HL-60 (cell line): Measurements from ENCODE around the gene RGS6.

Source experiments
- DNase-seq, 2 experiments: peaks; one replicate each; pipeline ENCODE4 v3.0.0-alpha.2; 2010 to 2020; ENCODE audit warnings: low read depth in 1 of 2, low spot score in 1 of 2
- H3K27ac ChIP-seq: fragments of 250-450 bp; sonication (Bioruptor Pico); replicated peaks from 2 replicates; pipeline ENCODE4 v1.5.1; 2020; ENCODE audit warnings: mild to moderate bottlenecking, moderate library complexity
- H3K27me3 ChIP-seq: fragments of 250-450 bp; sonication (Bioruptor Pico); 2 replicates; pipeline ENCODE4 v1.5.1; 2021; ENCODE audit warnings: mild to moderate bottlenecking, moderate library complexity; ENCODE audit not compliant: insufficient read depth, poor library complexity, severe bottlenecking
- H3K4me3 ChIP-seq: replicated peaks from 2 replicates; pipeline ENCODE4 v1.5.1; 2011; ENCODE audit warnings: mild to moderate bottlenecking, control low read depth, low read length; ENCODE audit not compliant: insufficient read depth
- CTCF ChIP-seq: IDR thresholded peaks from one replicate; pipeline ENCODE4 v1.5.1; 2011; ENCODE audit warnings: low read length, control low read depth, inconsistent platforms; ENCODE audit not compliant: insufficient read depth
- GABPA ChIP-seq: IDR thresholded peaks from 2 replicates; pipeline ENCODE4 v1.6.1; 2012; ENCODE audit warnings: low read depth
- POLR2AphosphoS5 ChIP-seq: IDR thresholded peaks from 2 replicates; pipeline ENCODE4 v1.6.1; 2012; ENCODE audit warnings: low read depth
- SPI1 ChIP-seq: IDR thresholded peaks from 2 replicates; pipeline ENCODE4 v1.6.1; 2012; ENCODE audit warnings: low read depth, mild to moderate bottlenecking, borderline replicate concordance
- TF ChIP-seq, protein P1 (sequence below): IDR thresholded peaks from 2 replicates; pipeline ENCODE4 v1.6.1; 2012; ENCODE audit warnings: low read depth; ENCODE audit not compliant: insufficient replicate concordance

RGS6 gene

DNA sequence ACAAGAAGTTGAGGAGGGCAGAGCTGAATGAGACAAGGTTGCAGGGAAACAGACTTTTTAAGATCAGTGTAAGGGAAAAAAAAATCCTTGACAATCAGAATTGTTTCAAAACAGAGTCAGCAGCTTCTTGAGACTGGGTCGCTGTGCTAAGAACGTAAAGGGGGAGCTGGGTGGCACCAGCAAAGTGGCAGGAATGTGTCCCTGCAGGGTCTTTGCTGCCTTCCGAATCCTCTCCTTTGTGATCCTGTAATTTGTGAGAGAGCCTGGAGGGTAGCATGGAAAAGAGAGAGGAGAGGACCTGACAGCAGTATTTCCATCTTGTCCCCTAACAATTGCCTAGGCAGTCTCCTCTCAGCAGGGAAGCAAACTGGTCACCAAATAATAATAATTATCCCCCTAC is 472.8 kb downstream of the RGS6 start:
- TF ChIP-seq SPI1 (no peak), POLR2AphosphoS5 (no peak), CTCF (no peak), GABPA (no peak)
- TF ChIP-seq, protein P1, sequence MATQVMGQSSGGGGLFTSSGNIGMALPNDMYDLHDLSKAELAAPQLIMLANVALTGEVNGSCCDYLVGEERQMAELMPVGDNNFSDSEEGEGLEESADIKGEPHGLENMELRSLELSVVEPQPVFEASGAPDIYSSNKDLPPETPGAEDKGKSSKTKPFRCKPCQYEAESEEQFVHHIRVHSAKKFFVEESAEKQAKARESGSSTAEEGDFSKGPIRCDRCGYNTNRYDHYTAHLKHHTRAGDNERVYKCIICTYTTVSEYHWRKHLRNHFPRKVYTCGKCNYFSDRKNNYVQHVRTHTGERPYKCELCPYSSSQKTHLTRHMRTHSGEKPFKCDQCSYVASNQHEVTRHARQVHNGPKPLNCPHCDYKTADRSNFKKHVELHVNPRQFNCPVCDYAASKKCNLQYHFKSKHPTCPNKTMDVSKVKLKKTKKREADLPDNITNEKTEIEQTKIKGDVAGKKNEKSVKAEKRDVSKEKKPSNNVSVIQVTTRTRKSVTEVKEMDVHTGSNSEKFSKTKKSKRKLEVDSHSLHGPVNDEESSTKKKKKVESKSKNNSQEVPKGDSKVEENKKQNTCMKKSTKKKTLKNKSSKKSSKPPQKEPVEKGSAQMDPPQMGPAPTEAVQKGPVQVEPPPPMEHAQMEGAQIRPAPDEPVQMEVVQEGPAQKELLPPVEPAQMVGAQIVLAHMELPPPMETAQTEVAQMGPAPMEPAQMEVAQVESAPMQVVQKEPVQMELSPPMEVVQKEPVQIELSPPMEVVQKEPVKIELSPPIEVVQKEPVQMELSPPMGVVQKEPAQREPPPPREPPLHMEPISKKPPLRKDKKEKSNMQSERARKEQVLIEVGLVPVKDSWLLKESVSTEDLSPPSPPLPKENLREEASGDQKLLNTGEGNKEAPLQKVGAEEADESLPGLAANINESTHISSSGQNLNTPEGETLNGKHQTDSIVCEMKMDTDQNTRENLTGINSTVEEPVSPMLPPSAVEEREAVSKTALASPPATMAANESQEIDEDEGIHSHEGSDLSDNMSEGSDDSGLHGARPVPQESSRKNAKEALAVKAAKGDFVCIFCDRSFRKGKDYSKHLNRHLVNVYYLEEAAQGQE, result no peak
- Histone ChIP-seq H3K27ac (no peak overlapping the region), H3K4me3 (no peak overlapping the region), H3K27me3 (no peaks in the 10 kb centered on the region)
- DNase-seq, result no peak

DNA sequence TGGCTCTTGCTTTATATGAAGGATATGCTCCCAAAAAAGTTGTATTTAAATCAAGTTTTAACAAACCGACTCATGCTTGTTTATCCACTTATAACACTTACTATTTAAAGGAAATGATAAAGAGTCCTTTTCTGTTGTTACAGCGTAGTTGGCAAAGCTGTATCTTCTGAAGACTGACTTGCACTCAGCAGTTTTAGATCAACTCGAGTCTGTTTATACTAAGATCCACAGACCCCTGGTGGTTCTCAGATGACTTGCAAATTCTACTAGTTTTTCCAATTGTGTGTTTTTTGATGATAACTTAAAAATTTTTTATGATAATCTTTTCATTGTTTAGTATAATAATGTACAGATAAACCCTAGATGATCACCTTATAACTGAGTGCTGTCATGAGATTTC is 475.8 kb downstream of the RGS6 start:
- TF ChIP-seq CTCF, result no peak
- no peak for TF ChIP-seq SPI1
- TF ChIP-seq, protein P1, result no peak
- no peak for TF ChIP-seq GABPA
- TF ChIP-seq POLR2AphosphoS5, result no peak
- DNase-seq, result no peak
- H3K27ac ChIP-seq, result no peak overlapping the region
- no peaks in the 10 kb centered on the region for H3K27me3 ChIP-seq
- H3K4me3 ChIP-seq, result no peak overlapping the region

DNA sequence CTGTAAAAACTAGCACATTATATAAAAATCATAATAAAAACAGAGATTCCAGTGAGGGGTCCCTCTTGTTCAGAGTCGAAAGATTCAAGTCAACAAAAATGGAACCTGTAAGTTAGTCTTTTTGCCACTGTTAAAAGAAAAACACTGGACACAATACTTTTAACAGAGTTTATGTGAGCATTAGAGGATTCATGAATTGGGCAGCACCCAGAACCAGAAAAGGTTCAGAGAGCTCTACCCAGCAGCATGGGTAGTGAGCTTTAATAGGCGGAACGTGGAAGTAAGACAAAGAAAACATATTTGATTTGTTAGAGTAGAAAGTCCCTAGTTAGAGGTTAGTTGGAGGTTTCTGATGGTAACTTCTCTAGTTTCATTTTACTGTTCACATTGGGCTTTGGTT is 476.8 kb downstream of the RGS6 start:
- TF ChIP-seq SPI1, result no peak
- H3K27ac ChIP-seq, result no peak overlapping the region
- no peak overlapping the region for H3K4me3 ChIP-seq
- H3K27me3 ChIP-seq, result no peaks in the 10 kb centered on the region
- DNase-seq, result no peak

DNA sequence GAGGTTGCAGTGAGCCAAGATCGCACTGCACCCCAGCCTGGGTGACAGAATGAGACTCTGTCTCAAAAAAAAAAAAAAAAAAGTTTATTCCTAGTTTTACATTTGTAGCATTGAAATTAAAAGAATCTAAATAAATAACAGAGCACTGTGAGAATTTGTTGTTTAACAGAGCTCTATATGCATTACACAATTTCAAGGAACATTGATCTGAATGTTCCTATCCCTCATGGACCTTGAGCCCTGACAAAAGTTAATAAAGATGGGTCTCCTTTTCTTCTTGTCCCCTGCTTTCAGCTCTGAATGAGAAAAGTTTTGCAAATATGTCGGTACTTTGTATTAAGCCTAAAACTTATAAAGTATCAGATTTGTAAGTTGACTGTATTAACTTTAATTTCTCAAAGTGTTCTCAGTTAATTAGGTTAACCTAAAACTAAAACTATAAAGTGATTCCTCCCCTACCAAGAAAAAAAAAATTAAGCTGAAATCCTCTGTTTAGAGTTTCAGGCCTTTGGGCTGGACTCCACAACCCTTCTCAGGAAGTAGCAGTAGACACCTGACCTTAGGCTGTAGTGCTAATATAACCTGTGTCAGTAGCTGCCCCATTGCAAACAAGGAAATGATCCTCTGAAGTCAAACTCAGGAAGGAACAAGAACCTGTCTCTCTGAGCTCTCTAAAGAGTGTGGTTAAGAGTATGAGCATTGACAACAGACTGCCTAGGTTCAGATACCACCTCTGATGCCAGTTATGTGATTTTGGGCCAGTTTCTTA is 484.0 kb downstream of the RGS6 start:
- H3K27ac ChIP-seq, result no peak overlapping the region
- TF ChIP-seq POLR2AphosphoS5 (no peak), GABPA (no peak), CTCF (no peak), SPI1 (no peak)
- TF ChIP-seq, protein P1, result no peak
- no peak for DNase-seq
- H3K27me3 ChIP-seq, result no peaks in the 10 kb centered on the region
- H3K4me3 ChIP-seq, result no peak overlapping the region
